UCSD-AML1 (cell line): ENCODE measurements around the gene ELP5.

Source experiments
- DNase-seq: peaks from one replicate; lab custom pipeline; 2025; ENCODE audit not compliant: unreplicated experiment; lab: John Stamatoyannopoulos, UW

Gene ELP5

DNA sequence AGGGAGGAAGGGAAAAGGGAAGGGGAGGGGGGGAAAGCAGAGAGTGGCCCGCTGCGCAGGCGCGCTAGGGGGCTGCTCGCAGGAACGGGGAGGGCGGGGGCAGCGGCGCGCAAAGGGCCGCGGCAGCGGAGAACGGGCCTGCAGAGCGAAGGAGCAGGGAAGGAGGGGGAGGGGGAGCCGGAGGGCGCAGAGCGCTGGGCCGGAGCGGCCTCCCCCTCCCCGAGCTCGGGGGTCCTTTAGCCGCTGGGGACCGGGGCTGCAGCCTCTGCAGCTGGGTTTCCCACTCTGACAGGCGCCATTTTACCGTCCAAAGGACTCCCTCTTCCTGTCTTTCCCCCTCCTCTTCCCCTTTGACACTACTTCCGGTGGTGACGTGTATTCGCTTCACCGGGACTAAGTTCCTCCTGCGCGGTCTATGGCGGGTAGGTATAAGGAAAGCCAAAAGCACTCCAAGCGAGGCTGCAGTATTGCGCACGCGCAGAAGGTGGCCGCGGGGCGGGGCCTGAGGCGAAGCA, 297 bp upstream of the ELP5 start, which contains the start of gene CTDNEP1:
TSS of gene CTDNEP1 (minus strand) at position 74 of the 515 bp plus-strand sequence. CDS start 438 bp downstream, outside the sequence.
- peak; percentile 98 for DNase-seq

DNA sequence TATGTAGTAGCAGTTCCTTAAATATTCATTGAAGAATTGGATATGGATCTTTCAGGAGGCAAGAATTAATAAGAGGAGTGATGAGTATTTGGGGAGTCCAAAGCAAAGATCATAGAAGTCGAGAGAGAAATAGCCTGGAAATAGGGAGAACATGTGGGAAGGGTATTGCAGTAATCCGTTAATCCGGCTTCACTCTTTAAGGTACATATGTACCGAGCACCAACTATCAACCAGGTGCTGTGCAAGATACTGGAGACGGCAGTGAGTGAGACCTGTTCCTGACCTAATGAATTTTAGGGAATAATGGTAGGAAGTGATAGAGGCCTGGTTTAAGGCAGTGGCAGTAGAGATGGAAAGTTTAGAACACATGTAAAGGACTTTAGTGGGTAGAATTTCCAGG, 1.1 kb downstream of the ELP5 start:
- DNase-seq: no peak

DNA sequence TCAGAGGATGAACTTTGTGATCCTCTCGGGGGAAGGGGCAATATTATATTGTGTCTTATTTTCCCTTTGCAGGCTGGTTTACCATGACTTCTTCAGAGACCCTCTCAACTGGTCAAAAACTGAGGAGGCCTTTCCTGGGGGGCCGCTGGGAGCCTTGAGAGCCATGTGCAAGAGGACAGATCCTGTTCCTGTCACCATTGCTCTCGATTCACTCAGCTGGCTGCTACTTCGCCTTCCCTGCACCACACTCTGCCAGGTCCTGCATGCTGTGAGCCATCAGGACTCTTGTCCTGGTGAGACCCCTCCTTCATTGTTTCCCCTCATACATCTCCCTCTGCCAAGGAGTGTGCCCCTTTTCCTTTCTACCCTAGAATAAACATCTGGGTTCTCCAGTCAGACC, 2.5 kb downstream of the ELP5 start:
- DNase-seq: no peak

DNA sequence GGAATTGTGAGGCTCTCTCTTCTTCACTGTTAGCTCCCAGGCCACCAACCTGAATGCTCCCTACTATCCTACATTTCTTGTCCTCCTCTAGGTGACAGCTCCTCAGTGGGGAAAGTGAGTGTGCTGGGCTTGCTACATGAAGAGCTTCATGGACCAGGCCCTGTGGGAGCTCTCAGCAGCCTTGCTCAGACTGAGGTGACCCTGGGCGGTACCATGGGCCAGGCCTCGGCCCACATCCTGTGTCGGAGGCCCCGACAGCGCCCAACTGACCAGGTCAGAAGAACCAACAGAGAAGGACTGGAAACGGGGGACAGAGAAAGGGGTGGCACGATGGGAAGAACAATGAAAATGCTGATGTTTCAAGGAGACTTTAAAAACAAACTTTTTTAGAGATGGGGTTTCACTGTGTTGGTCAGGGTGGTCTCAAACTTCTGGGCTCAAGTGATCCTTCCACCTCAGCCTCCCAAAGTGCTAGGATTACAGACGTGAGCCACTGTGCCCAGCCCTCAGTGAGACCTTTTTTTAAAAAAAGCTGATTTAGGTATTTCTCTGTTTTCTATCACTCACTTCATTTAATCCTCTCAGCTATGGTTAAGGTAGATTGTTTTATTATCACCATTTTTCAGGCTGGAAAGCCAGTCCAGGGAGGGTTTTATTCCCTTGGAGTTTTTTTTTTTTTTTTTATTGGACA, 4.9 kb downstream of the ELP5 start:
- DNase-seq: no peak

DNA sequence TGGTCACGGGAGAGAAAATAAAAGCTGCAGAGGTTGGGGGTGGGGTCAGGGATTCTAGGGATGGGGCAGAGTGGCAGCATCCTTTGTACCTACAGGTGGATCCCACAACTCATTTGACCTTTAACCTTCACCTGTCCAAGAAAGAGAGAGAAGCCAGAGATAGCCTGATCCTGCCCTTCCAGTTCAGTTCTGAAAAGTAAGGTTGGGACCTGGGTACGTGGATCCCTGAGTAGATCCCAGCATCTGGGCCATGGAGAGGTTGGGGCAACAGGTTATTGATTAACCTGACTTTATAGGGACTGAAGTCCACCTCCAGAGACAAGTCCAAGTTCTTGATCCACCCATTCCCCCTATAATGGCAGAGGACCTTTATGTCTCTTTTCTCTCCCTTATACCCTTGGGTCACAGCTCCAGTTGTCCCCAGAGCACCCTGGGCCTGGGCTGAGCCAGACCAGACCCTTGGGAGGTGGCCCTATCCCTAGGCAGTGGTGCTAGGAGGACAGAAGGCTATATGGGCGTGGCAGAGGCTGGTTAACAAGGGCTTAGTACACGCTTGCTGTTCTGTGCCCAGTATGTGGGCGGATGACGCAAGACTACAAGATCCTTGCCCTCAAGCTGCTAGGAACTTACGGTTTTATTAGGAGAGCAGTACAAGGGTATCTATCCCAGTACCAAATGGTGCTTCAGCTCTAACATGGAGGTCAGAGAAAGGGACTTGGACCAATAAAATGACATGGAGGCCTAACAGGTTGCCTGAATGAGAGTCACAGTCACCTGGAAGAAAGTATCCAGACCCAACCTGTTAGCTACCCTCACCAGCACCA, 6.9 kb downstream of the ELP5 start:
- DNase-seq: no peak

DNA sequence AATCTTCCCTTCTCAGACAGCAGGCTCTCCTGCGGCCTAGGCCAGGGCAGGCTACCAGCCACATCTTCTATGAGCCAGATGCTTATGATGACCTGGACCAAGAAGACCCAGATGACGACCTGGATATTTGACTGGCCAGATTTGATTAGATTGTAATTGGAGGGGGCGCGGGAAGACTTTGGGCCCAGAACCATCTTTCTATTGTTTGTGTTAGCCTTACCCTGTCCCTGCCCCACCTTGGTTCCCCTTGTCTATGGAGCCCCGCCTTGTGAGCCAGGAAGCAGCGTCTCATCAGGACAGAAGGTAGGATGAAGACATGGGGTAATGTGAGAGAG, 7.5 kb downstream of the ELP5 start:
- DNase-seq: no peak

DNA sequence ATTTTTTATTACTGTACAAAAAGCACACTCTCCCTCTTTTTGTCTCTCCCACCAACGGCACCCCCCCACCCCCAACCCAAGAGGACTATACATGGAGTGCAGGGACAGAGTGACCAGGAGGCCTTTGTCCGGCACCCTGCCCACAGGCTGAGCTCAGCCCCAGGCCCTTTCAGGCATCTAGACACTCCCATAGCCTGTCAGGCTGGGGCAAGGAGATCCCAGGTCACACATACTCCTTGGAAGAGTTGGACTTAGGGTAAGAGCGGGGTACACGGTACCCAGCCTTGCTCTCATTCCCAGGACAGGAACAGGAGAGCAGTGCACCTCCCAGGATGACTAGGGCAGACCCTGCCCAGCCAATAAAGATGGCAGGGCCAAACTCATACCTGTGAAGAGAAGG, 8.1 kb downstream of the ELP5 start:
- no peak for DNase-seq

DNA sequence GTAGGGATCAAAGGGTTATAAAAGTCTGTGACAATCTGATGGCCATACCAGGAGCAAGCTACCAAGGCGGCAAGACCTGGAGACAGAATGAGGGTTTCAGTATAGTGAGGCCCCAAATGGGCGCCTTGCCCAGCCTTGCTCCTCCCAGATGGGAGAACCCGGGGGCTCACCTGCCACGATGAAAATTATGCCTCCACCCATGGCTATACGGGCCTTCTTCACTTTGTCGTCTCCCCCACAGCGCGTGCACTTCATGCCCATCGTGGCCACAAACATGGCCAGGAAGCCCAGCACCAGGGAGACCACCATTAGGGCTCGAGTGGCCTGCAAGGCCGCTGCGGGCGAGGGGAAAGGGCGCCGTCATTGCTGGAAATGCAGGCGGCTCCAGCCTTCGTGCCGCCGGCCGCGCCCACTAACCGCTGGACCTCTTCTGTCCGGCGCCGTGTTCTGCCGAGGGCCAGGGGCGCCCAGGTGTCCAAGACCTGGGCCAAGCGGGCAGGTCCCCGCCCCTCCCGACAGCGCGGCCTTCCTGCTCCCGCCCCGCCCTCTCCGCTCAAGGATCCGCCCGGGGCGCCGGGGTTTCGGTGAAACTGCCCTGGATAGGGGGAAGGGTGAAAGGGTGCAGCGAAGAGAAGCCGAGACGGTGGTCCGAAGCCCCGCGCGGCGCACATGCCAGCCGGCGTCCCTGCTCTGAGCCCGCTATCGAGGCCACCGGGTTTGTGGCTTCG, 8.8 kb downstream of the ELP5 start:
- no peak for DNase-seq

DNA sequence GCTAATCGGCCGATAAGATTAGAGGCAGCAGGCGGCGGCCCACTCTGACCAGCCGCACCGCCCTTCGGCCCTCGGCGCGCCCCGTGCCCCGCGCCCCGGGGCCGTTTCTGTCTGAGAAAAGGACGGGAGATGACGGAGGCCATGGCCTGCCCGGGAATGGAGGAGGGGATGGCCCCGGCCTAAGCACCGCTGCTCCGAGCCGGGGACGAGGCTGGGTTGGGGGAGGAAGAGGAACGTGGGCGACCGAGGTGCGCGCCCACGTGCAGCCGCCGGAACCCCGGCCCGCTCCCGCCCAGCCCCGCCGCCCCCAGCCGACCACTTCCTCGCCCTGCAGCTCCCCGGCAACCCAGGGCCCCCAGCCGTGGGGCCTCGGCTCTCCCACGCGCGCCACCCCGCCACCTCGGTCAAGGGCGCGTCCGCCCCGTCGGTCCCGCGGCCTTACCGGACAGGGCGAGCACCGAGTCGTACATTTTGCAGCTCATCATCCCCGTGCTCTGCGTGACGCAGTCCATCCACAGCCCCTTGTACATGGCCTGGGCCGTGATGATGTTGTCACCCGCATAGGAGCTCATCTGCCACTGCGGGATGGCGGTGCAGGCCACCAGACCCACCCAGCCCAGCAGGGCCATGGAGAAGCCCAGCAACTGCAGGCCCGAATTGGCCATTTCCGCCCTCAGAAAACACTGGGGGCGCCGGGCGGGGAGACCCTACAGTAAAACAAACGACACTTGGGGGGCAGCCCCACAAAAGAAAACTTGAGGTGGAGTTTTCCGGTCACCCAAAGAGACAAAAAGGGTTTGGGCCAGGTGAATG, 9.6 kb downstream of the ELP5 start:
- DNase-seq: no peak

DNA sequence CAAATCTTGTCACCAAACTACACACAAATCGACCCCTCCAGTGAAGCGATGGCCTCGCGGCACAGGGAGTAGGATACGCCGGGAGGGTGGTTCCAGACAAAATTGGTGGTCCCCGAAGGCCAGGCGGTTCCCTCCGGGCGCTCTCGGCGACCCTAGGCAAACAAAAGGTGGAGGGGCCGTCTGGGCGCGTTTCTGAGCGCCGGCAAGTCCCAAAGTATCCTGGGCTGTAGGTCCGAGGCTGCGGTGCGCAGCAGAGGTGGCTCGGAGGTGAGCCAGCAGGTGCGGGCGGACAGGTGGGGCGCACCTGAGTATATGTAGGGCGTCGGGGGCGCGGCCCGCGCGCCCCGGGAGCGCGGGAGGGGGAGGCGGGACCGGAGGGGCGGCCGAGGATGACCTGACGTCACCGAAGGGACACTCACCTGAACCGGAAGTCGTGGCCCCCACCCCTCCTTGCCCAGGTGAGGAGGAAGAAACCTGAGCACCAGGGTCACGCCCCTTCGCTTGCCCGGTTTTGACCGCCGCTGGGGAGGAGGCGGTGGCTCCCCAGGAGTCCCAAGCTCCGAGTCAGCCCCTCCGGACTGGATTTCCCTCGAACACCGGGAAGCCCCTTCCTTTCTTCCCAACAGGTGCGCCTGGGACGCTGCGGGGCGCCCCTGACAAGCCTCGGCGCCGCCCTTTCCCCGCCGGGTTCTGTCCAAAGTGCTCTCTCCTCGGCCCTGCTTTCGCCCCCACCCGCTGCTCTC, 10.3 kb downstream of the ELP5 start, which contains the start of gene CLDN7:
TSS of gene CLDN7 (minus strand) at position 287 of the 743 bp plus-strand sequence. CDS start 435 bp downstream, outside the sequence.
- DNase-seq: no peak

DNA sequence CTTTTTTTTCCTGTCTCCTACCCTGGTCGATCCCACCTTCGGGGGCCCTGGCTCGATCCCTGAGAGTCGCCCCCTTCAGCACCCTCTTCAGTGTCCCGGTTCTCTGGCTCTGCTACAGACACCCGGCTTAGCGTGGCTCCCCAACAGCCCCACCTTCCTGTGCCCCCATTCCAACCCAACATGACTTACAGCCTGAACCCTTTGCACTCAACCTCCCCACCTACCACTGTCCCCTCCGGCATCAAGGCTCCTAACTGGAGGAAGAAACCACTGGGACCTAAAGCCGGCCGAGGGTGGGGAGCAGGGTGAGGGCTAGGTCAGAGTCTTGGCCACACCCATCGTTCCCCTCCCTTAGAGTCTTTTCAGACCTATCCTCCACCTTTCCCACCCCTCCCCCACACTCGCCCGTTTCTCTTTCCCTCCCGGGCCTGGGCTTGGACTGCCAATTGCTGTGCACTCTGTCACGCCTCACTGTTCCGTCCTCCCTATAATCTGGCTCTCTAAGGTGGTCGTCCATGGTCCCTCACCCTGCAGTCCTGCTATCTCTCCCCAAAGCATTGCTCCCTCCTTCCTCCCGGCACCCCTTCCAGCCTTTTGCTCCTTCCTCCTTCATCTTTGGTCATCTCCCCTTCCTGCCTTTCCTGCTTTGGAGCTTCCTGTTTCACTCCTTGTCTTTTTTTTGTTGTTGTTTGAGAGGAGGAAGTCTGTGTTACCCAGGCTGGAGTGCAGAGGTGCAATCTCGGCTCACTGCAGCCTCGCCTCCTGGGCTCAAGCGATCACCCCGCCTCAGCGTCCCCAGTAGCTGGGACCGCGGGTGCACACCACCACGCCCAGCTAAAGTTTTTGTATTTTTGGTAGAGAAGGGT, 11.2 kb downstream of the ELP5 start:
- DNase-seq: peak; percentile 44

DNA sequence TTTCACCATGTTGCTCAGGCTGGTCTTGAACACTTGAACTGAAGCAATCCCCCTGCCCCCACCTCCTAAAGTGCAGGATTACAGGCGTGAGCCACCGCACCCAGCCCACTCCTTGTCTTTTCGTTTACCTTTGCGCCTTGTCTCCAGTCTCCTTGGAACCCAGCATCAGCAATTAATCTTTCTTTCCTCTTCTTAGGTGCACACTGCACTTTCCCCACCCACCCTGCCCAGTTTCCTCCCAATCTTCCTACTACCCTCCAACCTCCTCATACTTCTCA, 11.7 kb downstream of the ELP5 start:
- no peak for DNase-seq

DNA sequence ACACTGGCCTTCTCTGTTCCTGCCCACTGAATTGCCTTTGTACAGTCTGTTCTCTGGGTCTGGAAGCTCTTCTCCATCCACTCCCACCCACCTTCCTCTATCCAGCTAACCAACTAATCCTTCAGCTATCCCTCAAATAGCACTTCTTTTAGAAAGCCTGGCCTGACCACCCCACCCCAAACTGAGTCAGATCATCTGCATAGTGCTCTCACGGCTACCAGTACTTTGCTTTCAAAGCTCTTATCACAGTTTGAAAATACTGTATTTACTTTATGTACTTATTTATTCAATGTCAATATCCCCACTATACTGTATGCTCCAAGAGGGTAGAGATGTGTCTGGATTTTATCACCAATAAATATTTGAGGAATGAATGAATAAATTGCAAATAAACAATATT, 14.8 kb downstream of the ELP5 start:
- DNase-seq: no peak

DNA sequence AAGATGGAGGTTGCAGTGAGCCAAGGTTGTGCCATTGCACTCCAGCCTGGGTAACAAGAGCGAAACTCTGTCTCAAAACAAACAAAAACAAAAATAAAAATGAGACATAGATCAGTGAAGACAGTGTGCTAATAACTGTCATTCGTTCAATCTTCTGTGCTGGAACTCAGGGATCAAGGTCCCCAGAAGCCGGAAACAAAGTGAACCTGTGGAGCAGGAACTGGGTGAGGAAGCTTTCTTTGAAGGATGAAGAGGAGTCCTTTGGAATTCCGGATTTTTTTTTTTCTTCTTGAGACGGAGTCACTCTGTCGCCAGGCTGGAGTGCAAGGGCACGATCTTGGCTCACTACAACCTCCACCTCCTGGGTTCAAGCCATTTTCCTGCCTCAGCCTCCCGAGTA, 27.4 kb downstream of the ELP5 start:
- DNase-seq: no peak

DNA sequence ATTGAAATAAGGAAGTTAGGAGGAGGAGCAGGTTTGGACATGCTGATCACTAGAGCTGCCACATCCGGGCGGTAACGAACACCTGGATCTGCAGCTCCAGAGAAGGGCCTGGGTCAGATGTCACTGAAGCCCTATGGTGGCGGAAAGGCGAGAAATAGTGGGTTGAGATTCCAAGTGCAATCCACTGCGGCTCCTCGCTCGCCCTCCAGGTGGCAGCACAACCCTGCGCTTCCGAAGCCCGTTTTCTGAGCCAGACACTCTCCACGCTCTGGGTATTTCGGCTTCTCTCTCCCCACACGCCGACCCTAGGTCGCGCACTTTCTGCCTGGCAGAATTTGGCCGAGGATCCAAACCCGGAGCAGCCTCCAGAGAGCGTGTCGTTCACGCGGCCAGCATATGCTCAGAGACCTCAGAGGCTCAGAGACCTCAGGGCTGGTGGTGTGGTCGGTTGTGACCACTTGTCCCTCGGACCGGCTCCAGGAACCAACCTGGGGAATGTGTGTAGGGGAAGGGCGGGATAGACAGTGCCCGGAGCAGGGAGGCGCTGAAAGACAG, 28.6 kb downstream of the ELP5 start:
- peak; percentile 86 for DNase-seq

DNA sequence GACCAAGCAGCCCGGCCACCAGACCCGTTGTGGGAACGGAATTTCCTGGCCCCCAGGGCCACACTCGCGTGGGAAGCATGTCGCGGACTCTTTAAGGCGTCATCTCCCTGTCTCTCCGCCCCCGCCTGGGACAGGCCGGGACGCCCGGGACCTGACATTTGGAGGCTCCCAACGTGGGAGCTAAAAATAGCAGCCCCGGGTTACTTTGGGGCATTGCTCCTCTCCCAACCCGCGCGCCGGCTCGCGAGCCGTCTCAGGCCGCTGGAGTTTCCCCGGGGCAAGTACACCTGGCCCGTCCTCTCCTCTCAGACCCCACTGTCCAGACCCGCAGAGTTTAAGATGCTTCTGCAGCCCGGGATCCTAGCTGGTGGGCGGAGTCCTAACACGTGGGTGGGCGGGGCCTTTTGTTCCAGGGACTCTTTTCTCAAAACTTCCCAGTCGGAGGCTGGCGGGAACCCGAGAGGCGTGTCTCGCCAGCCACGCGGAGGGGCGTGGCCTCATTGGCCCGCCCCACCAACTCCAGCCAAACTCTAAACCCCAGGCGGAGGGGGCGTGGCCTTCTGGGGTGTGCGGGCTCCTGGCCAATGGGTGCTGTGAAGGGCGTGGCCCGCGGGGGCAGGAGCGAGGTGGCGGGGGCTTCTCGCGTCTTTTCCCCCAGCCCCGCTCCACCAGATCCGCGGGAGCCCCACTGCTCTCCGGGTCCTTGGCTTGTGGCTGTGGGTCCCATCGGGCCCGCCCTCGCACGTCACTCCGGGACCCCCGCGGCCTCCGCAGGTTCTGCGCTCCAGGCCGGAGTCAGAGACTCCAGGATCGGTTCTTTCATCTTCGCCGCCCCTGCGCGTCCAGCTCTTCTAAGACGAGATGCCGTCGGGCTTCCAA, 29.3 kb downstream of the ELP5 start, which contains the start of gene SLC2A4:
TSS of gene SLC2A4 (plus strand) at position 645 of the 879 bp plus-strand sequence. CDS start at position 862, 217 bp downstream.
- DNase-seq: peak; percentile 96

DNA sequence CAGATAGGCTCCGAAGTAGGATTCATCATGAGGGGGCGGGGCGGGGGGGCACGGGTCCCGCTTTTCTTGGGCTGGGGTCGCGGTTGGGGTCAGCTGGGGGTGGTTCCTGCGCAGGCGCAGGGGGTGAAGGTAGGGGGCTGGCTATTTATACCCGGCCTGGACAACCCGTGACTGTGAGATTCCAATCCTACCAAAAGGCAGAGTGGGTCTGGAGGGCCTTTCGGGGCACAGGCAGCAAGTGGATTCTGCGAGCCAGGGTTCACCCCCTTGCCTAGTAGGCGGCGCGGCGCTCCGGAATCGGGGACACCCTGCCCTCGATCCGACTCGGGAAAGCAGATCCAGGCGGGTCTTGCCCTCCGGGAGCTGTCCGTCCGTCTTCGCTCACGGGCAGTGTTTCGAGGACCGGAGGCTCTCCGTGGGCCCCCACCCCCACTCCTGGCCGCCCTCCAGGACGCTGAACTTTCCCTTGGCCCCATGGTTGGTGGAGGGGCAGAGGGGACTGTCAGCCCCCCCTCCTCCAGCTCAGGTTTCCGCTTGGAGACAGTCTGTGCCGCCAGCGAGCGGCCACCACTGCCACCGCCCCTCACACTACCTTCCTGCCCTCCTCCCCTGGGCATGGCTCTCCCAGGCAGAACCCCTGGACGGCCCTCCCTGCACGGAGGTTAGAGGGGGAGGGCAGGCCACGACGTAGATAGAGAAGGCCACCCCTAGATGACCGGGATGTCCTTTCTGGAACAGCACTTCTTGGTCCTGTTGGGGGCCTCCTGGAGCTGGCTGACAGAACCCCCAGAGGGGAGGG, 30.1 kb downstream of the ELP5 start:
- DNase-seq: no peak
